NCI-H226 (cell line): Measurements from ENCODE around the gene SERTAD3.
"Not testable (repeated sequence)": the region's sequence is repeated elsewhere in the genome, so short reads cannot be mapped to it uniquely, and the experiment has no call there.

ENCODE experiments used
- DNase-seq: peaks from one replicate; pipeline ENCODE4 v3.0.0-alpha.2; 2015

Gene SERTAD3

DNA sequence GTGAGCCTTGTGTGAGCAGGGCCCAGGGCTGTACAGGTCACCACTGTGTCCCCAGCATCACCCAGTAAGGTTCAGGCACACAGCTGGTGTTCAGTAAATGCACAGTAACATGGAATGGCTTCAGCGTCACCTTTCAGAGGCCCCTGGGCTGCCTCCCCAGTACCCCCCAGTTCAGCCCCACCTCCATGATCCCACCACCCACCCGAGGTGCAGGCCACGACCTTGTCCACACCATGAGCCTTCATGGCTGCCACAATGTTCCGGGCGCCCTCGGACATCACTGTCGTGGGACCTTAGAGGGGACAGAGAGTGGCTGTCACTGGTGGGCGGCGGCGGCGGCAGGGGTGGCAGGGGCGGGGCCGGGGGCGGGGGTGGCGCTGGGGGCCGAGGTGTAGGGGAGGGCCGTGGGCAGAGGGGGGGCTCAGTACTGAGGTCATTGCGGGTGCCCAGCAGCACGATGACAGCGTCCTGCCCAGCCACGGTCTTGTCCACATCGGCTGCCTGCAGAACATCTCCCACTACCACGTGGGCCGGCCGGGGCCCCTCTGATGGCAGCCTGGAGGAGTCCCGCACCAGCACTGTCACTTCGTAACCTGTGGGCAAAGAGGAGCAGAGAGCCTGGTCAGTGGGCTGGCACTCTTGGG lies 13.9 kb upstream of the SERTAD3 start:
- DNase-seq = no peak

DNA sequence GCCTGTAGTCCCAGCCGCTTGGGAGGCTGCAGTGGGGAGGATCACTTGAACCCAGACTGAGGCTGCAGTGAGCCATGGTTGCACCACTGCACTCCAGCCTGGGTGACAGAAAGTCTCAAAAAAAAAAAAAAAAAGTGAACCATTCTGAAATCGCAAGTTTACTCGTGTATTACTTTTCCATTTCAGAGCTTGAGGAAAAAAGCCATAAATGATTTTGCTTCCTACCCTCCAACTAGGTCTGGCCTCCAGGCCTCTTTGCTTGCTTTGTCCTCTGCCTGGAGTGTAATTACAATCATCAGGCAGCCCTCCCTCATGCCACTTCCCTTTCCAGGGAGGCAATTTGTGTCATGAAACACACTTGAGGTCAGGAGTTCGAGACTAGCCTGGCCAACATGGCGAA lies 12.9 kb upstream of the SERTAD3 start:
- no peak for DNase-seq

DNA sequence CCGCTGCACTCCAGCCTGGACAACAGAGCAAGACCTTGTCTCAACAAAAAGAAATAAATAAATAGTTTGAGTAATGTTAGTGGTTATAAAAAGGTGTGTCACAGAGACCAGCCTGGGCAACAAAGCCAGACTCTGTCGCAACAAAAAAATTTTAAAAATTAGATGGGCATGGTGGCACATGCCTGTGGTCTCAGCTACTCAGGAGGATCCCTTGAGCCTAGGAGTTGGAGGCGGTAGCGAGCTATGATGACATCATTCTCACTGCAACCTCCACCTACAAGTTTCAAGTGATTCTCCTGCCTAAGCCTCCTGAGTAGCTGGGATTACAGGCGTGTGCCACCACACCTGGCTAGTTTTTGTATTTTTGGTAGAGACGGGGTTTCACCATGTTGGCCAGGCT lies 9.8 kb upstream of the SERTAD3 start:
- DNase-seq = not testable (repeated sequence)

DNA sequence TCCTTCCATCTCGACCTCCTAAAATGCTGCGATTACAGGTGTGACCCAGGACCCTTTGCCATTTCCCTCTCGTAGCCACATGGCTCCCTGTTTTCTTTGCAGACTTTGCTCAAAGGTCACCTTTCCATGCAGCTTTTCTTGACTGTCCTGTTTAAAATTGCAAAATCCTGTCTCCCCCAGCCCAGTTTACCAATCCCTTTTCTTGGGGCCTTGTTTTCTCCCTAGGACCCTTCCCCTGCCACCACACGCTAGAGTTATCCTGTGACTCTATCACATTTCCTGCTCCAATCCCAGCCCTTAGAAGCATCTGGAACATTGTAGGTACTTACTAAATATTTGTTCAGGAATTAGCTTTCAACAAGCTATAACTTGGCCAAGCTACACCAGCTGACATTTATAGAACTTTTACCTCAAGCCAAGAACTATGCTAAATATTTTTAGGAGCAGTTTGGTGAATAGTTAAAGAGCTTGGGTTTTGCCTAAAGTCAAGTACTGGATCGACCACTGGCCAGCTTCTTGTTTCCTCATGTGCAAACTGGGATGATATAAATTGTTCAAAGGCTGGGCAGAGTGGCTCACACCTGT lies 9.1 kb upstream of the SERTAD3 start:
- DNase-seq = no peak

DNA sequence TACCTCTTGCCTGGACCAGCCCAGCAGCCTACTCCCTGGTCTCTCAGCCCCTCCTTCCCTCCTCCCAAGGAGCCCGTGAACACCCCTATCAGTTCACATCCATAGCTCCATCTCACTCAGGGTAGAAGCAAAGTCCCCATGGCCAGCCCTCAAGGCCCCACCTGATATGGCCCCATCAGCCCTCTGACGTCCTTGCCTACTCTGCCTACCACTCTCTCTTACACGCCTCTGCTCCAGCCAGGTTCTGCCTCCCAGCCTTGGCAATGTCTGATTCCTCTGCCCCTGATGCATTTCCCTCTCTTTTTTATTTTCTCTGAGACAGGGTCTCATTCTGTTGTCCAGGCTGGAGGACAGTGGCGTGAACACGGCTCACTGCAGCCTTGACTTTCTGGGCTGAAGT lies 7.9 kb upstream of the SERTAD3 start:
- DNase-seq = no peak

DNA sequence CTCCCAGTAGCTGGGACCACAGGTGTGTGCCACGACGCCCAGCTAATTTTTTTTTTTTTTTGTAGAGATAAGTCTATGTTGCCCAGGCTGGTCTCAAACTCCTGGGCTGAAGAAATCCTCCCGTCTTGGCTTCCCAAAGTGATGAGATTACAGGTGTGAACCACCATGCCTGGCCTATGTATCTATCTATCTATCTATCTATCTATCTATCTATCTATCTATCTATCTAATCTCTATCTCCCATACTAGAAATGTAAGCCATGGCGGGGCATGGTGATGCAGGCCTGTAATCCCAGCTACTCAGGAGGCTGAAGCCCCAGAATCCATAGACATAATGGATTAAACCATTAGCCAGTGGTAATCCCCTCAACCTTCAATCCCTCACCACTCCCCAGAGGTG lies 6.5 kb upstream of the SERTAD3 start:
- no peak for DNase-seq

DNA sequence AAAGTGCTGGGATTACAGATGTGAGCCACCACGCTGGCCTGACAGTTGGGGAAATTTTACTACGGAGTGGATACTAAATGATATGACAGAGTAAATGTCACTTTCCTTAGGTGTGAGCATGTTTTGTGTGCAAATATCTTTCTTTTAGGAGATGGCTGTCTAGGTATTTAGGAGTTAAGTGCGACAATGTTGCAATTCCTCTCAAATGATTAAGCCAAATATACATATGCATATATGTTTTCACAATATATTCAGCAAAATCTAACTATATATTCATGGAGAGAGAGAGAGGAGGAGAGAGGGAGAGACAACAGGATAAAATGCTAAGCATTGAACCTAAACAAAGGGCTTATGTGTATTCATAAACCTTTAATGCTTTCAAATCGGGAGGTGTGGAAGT lies 5.4 kb upstream of the SERTAD3 start:
- no peak for DNase-seq

DNA sequence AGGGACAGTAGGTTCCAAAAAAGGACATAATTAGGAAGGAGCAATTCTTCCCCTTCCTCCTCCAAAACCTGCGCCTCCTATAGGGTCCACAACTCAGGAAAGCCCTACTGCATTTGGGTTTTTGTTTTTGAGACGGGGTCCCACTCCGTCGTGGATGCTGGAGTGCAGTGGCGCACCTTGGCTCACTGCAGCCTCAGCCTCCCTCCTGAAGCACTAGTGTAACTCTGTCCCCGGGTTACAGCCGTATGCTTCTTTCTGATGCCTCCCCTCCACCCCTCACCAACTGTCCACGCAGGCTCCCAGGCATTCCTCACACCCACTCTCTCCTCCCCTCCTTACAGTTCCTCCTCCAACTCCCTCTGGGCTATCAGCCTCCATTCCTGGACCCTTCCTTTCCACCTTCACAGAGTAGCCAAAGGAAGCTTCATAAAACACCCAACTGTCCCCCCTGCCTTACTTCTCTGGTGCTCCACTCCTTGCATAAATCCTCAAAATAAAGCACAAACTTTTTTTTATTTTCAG lies 2.2 kb upstream of the SERTAD3 start:
- DNase-seq = no peak

DNA sequence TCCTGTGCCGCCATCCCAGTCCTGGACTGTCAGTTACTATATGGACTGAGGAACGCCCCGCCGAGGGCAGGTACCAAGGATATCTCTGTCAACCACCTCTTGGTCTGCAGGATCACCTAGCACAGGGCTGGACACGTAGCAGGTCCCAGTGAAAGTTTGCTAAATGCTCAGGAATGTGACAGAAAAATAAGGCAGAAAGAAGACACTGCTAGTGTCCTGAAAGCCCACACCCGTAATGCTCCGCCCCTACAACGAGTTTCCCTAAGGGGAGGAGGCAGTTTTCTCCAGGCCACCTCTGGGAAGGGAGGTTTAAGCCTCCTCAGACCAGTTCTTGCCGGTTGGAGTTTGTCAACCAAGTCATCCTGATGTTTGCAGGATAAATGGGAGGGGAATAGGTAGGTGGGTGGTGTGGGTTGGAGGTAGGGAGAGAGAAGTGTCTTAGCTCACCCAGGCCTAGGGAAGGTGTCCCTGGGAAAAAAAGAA lies 1.7 kb upstream of the SERTAD3 start:
- no peak for DNase-seq

DNA sequence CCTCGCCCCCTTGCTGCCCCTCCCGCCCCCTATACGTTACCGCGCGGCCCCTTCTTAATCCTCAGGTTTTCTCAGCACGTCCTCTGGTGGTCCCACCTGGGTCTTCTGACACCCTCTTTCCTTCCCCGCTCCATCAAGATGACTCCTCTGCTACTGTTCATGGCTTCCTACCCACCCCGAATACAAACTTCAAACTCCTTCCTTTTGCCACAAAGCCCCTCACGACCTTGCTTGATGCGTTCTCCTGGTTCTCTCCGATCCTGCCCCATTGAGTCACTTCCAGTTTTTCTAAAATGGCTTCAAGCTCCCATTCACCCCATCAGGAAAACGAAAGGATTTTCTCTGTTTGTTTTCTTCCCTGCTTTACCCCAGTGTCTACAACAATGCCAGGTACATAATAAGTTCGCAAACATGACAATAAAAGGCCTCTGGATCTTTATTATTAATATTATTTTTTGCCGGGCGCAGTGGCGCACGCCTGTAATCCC lies 734 bp upstream of the SERTAD3 start:
- no peak for DNase-seq

DNA sequence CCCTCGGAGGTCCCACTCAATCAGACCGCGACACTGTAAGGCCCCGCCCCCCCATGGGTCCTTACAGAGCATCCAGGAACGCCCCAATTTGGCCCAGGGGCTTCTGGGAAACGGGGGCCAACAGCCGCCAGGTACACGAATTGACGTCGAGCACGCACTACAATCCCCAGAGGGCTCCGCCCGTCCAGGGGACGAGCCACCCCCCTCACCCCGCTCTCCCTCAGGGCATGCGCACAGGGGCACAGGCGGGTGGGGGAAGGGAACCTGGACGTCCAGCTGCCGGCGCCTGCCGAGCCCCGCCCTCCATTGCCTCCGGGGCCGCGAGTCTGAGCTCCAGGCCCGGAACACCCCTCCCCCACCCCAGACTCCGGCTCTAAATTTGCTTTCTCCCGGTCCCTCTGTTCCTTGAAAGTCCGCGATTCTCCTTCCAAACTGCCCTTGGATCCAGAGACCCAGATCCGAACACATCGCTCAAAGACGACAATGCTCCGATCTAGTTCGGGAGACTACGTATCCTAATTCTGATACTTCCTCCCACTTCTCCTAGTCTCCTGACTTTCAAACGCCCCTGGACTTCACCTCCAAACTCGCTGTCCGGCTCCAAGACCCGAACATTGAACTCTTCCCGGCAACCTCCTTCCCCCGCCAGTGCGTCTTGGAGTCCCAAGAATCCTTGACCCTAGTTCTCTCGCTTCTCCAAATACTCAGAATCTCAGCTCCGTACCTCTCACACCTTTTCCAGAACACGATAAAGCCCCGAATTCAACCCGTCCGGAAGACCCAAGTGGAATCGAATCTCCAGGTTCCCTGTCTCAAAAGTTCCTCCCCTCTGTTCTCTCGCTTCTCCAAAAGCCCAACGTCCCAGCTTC lies 770 bp downstream of the SERTAD3 start:
- peak; percentile 99 for DNase-seq

DNA sequence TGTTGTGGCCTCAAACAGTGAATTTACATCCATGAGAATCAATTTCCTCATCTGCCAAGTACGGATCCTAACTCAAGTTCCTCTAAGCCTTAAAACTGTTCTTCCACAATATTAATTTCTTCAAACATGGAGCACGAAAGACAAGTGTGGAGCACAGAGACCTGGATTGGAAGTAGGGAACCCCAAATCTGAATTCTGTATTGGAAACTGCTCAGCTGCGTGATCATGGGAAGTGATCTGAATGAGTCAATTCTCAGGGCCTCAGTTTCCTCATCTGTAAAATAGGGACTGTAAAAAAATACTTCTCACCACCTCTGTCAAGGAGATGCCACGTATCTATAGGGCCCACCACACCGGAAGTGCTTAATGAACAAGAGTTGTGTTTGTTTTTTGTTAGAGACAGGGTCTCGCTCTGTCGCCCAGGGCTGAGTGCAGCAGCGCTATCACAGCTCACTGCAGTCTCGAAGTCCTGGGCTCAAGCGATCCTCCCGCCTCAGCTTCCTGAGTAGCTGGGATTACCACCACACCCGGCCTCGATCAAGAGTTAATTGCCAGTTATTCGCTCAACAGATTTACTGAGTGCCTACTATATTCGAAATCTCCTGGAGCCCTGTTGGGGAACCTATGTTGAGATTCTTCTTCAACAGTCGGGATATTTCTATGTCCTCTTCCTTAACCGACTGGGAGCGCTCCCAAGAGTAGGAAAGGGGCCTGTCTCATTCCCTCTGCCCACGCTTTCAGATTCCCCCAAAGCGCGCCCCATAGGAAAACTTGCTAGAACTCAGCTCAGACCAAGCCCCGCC lies 1.6 kb downstream of the SERTAD3 start:
- DNase-seq = no peak

DNA sequence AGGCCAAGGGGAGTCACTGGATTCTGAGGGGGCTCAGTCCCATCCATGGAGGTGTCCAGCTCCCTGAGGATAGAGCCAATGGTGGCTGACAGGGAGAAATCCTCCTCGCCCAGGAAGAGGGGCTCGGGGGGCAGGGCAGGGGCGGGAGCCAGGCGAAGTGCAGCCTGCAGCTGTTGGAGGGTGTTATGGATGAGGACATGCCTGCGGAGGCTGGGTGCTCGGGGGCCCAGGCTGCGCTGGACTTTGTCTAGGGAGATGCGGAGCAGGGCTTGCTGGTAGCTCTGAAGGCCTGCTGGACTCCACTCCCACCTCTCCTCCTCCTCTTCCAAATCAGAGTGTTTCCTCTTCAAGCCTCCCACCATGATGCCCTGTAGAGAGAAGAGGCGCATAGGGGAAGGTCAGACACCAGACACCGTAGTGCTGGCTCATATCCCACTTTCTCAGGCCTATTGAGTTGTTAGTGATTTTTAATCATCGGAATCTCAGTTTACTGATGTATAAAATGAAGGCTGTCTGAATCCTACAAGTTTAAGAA lies 2.3 kb downstream of the SERTAD3 start:
- DNase-seq = no peak

DNA sequence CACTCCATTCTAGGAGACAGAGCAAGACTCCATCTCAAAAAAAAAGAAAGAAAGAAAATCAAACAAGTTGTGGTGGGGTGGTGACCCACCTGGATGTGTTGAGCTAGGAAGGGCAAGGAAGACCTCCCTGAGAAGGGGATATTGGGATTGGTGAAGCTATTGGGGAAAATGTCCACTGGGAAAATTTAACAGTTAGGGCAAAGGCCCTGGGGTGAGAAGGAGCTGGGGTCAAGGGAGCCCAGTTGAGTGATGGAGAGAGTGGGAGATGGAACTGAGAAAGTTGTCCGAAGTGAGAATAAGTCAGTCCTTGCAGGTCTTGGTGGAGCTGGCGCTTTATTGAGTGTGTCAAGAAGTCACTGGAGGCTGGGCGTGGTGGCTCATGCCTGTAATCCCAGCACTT lies 5.9 kb downstream of the SERTAD3 start:
- DNase-seq = no peak

DNA sequence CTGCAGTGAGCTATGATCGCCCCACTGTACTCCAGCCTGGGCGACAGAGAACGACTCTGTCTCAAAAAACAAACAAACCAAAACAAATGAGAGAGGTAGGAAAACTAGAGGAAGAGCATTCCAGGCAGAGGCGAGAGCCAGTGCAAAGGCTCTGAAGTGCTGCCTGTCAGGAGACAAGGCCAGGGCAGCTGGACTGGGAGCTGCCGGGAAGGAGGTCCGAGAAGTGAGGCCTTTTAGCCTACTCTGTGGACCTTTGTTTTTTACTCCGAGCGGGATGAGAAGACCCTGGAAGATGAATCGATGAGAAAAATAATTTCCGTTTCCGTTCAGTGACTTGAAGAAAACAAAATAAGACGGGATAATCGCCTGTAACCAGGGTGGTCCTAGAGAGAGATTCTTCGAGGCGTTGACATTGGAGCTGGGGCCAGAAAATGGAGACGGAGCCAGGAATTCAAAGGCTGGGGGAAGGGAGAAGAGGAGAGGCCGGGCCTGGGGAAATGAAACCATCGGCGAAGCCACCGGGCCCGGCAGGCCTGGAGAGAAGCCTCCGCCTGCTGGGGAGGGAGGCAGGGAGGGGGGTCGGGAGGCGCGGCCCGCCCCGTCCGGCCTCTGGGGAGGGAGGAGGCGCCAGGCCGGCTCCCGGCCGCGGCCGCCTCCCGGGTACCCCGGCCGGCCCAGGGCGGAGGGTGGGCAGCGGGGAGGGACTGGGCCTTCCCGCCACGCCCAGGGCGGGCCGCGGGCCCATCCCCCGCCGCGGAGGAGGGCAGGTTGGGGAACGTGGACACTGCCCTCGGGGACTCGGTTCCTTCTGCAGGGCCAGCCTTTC lies 10.5 kb downstream of the SERTAD3 start:
- DNase-seq = peak; percentile 89

DNA sequence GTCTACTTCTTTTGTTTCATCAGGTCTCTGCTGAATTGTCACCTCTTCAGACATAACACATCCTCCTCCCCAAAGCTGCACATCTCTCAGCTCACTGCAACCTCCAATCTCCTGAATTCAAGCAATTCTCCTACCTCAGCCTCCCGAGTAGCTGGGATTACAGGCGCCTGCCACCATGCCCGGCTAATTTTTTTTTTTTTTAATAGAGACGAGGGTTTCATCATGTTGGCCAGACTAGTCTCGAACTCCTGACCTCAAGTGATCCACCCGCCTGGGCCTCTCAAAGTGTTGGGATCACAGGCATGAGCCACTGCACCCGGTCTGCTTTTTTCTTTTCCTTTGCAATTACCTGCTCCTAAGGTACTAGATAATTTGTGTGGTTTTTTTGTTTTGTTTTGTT lies 11.4 kb downstream of the SERTAD3 start:
- DNase-seq = not testable (repeated sequence)

DNA sequence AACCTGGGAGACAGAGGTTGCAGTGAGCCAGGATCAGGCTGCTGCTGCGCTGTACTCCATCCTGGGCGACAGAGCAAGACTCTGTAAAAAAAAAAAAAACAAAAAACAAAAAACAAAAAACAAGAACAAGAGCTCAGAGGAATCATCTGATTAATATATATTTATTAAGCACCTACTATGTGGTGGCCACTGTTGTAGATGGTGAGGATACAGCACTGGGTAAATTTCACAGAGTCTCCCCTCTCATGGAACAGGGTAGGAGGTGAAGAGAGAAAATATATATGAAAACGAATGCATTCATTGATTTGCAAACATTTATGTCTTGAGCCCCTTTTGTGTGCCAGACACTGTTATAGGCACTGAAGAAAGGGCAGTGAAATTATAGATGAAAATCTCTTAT lies 12.4 kb downstream of the SERTAD3 start:
- no peak for DNase-seq

DNA sequence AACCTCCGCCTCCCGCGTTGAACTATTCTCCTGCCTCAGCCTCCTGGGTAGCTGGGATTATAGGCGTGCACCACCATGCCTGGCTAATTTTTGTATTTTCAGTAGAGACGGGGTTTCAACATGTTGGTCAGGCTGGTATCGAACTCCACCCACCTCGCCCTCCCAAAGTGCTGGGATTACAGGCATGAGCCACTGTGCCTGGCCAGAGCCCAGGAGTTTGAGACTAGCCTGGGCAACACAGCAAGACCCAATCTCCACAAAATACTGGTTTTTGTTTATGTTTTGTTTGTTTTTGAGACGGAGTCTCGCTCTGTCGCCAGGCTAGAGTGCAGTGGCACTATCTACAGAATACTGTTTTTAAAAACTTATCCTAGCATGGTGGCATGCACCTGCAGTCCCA lies 13.9 kb downstream of the SERTAD3 start:
- not testable (repeated sequence) for DNase-seq

DNA sequence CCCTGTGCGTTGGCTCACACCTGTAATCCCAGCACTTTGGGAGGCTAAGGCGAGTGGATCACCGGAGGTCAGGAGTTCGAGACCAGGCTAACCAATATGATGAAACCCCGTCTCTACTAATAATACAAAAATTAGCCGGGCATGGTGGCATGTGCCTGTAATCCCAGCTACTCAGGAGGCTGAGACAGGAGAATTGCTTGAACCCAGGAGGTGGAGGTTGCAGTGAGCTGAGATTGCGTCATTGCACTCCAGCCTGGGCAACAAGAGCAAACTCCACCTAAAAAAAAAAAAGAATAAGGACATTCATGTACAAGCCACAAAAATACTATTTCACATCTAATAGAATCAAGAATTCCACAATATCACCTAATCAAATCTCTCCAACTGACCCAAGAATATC lies 15.9 kb downstream of the SERTAD3 start:
- not testable (repeated sequence) for DNase-seq

DNA sequence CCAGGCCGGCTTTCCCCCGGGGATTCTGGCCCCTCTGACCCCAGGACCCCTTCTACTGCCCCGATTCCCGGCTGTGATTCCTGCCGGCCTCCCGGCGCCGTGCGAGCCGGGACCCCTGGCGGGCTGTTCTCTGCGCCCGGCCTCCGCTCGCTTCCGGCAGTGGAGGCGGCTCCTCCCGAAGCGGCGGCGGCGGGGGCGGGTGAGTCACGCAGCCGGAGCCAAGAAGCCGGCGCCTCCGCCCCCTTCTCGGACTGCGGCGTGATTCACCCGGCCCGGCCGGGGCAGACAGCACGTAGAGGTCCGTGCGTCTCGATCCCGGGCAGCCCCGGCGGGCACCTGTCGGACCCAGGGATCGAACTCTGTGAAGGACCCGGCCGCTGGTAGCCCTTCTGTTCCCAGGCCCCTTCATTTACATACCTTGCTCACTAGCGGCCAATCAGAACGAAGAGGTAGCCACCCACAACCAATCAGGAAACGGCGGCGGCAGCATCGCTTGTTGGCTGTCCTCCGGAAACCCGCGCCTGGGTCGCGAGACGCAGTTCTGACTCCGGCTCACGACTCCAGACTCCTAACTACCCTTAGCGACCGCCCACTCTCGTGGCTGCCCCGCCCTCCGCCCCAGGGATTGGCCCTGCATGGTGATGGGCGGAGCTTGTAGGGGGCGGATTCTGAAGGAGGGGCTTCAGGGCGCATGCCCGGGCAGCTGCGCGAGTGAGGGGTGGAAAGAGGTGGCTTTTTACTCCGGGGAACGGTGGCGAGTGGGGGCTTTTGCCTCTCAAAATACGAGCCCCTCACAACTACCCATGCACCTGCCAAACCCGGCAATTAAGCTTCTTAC lies 18.5 kb downstream of the SERTAD3 start, which contains the start of gene SERTAD1:
SERTAD1 (minus strand) TSS at position 543 of the 838 bp plus-strand sequence. CDS start 2,446 bp downstream, outside the sequence.
- peak; percentile 99 for DNase-seq
